NCI-H2227 treated with DMSO at 0.1 percent for 48 hours (cell line): ENCODE measurements around the gene JAKMIP1.
"Not testable (repeated sequence)": the region's sequence is repeated elsewhere in the genome, so short reads cannot be mapped to it uniquely, and the experiment has no call there.

Source experiments
- DNase-seq: peaks from one replicate; lab custom pipeline; 2025; lab: John Stamatoyannopoulos, UW

The JAKMIP1 gene

DNA sequence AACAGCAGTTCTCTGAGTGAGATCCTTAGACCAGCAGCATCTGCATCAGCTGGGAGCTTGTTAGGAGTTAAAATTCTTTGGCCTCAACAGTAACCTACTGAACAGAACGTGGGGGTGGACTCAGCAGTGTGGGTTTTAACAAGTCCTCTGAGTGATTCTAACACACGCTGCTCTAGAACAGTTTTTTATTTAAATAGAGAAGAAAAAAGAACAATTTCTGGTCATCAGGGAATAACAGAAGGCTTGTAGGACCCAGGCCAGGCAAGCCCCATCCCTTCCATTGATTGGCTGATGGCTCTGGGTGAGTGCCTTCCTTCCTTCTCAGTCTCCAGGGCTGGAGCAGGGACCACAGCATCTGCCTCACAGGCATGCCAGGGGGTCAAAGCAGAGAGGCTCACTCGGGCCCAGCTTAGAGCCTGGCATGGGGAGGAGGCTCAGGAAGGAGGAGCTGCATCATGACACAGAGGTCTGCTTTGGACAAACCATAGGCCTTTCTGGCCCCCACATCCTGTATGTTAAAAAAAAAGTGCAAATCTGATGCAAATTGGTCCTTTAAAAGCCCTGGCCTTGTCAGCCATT lies 56.7 kb downstream of the JAKMIP1 start:
- DNase-seq: no peak

DNA sequence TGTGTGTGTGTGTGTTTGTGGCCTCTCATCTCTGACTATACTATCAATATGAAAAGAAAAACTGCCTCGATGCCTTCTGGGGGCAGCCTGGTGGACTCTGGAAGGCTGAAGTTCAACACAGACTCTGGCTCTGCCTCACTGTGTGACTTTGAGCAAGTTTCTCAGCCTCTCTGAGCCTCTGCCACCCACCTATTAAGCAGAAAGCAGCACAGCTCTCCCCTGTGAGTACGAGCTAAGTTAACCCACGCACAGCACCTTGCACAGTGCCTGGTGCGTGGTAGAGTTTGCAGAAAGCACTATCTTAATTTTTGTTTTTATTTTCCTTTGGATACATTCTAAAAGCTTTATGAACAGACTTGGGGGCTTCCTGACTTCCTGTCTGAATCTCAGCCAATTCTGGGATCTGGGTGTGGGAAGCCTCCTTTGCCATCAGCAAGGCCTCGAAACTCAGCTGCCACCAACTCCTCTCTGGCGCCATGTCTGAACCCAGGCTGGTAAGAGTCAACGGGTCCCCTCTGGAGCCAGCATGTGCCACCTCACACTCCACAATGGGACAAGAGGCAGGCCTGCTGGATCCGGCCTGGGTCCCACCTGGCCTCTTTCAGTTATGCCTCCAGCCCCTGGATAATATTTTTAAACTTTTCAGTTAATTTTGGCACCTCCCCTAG lies 57.3 kb downstream of the JAKMIP1 start:
- DNase-seq: no peak

DNA sequence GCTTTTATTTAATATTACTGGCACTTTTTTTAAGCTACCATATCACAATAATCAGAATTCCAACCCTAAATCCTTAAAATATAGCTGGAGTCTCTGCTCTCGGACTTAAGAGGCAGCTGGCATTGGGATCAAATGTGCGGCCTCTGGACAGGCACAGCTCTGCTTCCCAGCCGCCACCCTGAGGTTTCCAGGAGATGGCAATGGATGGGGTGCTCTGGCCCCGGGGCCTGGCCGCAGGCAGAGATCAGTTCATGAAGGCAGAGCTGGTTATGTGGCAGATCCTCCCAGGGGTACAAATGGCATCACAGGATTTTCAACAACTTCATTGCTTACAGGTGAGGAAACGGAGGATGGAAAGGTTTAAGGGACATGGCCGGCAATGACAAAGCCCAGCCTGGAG lies 57.8 kb downstream of the JAKMIP1 start:
- no peak for DNase-seq

DNA sequence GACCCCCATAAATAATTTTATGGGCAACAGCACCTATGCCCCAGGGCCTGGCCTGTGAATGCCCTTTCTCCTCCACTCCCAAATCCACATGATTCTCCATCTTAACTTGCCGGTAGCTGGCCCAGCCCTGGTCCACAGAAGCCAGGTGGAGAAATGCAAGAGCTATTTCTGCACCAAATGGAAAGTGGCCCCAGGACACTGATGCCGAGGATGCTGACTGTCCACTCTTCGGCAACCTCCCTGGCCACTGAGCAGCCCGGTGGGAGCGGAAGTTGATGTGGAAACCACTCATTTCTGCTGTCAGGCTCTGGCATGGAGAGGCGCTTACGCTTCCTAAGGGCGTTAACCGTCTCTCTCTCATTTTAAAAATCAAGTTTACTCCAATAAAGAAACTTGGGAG lies 58.8 kb downstream of the JAKMIP1 start:
- no peak for DNase-seq

DNA sequence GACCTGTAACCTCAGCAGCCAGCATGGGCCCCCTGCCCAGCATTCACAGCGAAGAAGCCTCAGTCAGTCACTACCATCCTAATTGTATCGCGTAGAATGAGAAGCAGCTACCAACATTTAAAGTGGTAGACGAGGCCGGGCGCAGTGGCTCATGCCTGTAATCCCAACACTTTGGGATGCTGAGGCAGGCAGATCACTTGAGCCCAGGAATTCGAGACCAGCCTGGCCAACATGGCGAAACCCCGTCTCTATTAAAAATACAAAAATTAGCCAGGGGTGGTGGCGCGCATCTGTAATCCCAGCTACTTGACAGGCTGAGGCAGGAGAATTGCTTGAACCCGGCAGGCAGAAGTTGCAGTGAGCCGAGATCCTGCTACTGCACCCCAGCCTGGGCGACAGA lies 59.3 kb downstream of the JAKMIP1 start:
- not testable (repeated sequence) for DNase-seq

DNA sequence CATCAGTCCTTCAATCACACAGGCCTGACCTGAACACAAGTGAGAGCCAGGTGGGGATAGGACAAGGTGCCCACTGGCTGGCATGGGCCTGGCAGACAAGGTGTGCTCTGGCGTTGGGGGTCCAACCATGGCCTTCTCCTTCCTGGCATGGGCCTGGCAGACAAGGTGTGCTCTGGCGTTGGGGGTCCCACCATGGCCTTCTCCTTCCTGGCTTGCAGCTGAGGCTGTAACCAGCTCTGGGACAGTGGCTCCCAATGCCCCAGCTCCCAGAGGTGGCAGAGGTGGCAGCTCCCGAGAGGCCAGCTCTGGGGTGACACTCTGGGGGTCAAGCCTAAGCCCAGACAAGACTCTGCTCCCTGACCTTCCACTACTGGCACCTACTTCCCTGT lies 62.6 kb downstream of the JAKMIP1 start:
- DNase-seq: no peak

DNA sequence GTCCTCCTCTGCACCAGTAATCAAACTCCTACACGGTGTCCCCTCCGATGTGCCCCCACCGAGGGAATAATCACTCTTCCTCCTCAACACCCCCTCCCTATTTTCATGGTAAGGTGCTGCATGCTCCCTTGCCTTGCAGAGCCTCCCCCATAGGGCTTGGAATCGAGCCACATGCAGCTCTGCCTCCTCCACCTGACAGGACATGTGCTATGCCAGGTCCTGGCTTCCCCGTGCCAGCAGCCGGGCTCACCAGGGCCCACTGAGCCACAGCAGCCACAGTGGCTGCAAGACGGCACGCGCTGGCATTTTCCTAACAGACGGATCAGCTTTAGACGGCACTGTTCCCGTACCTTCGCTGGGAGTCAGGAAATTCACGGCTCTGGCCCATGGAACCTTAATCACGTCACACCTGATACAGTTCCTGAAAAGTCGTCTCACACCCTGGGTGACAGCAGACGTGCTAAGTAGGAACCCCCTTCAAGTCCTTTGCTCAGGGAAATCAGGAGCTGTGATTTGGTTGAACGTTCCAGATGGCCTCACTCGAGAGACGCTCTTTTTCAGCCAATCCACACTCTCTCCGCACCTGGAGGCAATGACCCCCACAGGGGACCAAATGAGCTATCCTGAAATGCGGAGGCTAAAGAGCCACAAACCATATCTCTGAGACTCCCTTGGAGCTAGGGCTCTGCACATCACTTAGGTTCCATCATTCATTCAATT lies 63.2 kb downstream of the JAKMIP1 start:
- DNase-seq: no peak

DNA sequence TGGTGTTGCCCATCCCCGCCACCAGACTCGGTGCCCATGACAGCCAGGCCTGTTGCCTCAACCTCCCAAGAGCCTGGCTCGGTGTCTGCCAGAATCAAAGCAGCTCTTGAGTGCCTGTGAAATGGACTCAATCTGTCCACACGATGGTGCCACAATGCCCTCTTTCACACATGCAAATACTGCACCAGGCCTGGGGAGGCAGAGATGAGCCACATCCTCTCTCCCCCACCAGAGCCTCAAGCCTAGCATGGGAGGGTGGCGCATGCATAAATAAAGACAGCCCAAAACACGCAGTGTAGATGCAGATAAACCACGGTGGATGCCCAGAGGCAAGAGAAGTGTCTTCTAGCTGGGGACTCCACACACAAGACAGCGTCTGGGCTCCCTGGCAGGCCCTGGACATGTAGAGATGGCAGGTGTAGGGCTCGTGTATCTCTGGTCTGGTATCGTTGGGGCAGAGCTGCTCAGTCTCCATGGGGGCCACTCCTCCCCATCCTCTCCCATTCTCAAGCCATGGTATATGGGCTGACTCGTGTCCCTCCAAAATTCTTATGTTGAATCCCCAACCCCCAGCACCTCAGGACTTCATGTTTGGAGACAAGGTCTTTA lies 65.6 kb downstream of the JAKMIP1 start:
- DNase-seq: no peak

DNA sequence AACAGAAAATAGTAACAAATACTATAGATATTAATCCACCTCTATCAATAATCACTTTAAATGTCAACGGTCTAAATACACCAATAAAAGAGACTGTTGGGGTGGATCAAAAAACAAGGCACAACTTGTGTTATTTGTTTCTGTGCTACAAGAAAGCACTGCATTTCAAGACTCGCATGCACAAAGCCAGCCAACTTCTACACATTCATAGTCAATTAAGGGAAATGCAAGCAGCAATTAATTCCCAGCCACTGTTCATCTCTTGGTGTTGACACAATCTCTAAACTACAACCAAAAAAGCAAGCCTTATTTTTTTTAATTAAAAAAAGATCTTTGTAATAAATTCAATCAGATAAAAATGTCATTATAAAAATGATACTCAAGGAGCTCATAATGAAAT lies 67.6 kb downstream of the JAKMIP1 start:
- DNase-seq: no peak

DNA sequence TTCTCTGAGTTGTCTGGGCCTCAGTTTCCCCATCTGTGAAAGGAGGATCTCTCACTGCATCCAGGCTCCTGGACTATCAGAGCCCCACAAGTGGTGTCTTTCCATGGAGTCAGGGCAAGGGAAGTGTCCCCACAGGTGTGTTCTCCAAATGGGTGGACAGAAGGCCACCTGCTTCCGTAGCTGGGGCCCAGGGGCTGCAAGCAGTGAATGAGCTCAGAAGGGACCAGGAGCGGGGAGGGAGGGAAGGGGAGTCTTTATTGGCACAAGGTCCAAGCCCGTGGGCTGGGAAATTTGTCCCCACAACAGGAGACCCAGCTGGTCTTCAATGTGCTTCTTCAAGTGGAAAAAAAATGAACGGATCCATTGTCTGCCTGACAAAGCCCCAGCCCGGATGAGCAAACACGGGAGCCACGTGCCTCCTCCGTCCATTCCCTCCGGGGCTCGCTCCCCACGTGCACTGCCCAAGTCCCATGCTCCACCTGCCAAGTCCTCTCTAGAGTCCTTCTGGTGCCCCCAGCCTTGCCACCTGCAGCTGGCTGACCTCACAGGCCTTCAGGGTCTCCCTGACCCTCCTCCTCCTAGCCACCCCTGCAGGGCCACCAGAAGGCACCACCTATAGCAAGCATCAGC lies 72.0 kb downstream of the JAKMIP1 start:
- DNase-seq: no peak

DNA sequence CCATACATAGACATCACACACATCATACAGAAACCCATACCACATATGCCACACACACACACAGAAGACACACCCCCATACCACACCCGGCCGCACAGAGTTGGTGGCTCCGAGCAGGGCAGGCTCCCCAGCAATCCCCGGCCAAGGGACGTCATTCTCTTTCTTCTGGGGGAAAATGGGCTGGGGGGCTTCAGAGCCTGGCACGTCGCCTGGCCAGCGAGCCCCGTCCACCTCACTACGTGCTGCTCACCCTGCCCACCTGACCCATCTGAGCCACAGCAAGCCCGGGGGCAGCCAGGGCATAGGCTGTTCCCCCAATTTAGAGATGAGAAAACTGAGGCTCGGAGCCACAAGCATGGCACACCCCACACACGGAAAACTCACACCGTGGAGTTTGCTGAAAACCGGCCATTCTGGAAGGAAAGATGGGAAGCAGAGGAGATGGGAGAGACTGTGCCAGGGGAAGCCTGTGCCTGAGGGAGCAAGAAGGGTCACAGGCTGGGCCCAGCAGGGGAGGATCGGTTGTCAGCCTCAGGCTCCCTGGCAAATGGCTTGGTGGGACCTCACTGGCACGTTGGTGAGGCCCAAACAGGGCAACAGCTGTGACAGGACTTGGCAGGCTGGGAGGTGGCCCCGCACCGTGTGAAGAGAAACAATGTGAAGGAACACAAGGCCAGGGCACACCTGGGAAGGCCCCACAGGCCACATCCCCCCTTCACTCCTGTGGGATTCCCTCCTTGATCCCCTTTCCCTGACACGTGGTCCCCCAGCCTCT lies 73.2 kb downstream of the JAKMIP1 start:
- DNase-seq: no peak

DNA sequence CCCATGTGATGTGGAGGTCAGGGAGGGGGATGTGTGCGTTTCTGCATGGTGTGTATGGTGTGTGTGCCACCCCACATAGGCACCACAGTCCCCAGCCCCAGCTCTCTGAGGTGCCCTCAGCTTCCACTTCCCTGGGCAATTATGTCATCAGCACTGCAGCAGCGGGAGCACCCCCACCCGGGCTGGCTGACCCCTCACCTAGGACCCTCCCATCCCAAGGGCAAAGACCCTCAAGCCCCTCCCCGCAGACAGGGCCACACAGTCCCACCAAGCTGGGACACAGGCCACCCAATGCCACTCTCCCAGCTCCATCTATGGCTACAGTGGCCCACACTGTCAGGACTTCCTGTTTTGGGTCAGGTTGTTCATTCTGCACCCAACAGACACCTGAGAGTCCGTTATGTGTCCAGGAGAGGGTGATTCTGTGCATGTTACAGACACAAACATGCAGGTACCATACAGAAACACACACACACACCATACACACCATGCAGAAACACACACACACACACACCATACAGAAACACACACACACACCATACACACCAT lies 75.2 kb downstream of the JAKMIP1 start:
- no peak for DNase-seq

DNA sequence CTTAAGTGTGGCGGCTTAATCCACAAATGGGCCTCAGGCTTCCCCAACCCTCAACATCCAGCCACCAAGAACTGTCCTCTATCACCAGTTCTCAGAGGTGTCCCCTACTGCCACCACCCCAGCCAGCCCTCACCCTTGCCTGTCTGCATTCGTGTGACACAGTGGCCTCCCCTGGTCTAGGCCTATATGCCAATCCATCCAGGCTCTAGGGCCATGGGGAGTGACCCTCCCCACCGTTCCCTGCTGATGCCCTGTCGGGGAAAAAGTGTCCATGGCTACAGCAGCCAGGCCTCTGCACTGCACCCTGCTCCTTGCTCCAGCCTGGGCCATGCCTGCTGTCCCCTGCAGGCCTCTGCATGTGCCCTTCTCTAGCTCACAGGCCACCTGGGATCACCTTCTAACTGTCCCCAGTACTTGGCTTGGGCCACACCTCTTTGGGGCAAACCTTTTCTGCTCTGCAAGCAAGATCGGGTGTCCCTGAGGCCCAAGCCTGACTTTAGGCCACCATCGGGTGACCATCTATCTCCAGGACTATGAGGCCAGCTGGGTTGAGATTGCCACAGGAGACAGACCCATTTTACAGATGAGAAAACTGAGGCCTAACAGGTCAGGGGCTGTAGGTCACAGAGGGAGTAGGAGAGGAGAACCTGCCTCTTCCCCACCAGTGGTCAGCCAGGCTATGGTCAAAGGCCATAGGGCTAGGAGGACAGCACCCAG lies 75.8 kb downstream of the JAKMIP1 start:
- no peak for DNase-seq

DNA sequence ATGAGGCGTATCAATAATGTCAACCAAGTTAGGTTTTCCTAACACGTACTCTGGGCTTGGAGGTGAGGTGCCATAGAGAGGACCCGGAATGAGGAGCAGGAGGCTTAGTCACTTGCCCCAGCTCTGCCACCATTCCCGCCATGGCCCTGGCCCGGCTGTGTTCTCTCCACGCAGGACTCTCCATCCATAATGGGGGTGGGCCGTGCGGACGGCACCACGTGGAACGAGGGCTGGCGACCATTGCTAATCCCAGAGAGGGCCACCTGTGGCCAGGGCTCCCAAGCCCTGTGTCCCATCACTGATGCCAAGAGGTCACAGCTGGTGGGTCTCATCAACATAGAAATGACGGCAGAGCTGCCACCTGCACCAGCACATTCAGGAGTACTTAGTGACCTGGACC lies 76.4 kb downstream of the JAKMIP1 start:
- DNase-seq: no peak

DNA sequence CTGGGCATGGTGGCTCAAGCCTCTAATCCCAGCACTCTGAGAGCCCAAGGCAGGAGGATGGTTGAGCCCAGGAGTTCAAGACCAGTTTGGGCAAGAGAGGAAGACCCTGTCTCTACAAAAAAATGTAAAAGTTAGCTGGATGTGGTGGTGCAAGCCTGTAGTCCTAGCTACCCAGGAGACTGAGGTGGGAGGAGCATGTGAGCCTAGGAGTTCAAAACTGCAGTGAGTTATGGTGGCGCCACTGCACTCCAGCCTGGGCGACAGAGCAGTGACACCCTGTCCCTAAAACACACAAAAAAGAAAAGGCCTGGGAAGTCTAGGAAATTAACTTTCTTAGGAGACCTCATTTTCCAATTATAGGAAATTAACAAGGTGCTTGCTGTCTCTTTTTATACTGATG lies 76.8 kb downstream of the JAKMIP1 start:
- DNase-seq: no peak

DNA sequence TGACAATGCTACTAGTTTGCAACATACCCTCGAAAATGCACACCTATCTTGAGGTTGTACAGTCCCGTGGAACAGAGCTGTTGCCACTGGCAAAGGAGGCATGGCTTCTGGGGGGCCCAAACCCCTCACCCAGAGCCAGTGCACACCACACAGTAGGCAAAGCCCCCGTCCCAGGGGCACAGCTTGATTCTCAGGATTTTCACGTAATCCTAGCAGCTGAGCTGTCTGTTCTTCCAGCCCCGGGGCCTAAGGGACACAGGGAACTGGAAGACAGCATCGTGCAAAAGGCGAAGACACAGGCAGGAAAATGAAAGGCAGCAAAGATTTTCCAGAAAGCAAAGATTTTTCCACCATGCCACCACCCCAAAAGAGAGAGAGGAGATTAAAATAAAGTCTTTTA lies 77.2 kb downstream of the JAKMIP1 start:
- DNase-seq: no peak

DNA sequence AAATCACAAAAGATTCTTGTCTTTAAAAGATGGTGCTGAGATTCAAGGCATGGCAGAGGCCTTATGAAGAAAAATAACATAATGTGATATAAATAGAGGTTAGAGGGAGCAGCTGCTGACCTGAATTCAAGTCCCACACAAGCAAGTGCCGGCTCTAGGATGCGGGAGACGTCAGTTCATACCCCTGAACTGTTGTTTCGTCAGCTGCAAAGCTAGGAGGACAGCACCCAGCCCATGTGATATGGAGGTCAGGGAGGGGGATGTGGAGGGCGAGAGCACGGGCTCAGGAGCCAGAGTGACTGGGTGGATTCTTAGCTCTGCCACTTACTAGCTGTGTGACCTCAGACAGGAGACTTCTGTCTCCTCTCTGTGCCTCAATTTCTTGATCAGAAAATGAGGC lies 77.9 kb downstream of the JAKMIP1 start:
- no peak for DNase-seq

DNA sequence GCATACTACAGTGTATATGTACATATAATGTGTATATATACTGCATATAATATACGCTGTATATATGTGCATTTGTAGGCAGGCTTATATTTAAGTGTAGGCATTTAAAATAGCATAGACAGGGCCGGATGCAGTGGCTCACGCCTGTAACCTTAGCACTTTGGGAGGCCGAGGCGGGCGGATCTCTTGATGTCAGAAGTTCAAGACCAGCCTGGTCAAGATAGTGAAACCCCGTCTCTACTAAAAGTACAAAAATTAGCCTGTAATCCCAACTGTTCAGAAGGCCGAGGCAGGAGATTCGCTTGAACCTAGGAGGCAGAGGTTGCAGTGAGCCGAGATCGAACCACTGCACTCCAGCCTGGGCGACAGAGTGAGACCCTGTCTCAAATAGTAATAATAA lies 78.4 kb downstream of the JAKMIP1 start:
- DNase-seq: no peak

DNA sequence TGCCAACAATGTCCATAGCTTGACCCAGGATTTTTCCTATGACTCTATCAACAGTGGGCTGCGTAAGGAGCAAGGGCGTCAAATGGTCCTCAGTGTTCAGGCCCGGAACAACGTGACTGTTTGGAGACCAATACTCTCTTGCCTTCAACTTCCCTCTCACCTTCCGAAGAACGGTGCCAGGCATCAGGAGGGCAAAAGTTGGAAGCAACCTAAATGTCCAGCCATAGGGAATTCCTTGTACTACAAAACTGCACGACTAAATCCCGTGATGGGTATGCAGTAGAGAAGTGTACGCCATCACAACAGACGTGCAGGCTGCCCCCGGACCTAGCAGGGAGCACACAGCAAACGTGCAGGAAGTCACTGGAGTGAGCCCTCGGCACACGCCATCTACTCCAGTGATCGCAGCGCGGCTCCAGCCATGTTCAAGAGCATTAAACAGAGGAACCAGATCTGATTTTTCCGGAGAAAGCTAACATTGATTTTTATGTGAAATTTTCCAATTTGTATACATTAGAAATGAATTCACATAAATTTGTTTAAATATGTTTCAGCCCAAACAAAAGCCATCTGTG lies 79.0 kb downstream of the JAKMIP1 start:
- DNase-seq: no peak

DNA sequence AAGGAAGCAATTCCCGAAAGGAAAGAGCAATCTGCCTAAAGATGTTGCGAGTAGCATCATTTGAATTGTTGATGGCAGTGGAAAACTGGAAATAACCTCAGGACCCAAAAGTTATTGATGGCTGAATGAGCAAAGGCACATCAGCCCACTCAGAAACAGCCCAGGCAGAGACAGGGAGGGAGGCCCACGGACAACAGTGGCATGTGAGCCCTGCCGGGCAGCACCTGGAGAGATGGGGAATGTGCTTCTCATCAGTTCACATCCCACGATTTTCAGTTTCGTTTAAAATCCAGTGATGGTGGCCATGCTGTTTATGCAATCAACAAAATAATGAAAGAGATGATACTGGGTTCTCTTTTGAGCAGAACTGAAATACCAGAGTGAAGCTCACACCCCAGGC lies 80.0 kb downstream of the JAKMIP1 start:
- DNase-seq: no peak
